Smooth muscle cell (in vitro differentiated cells): ENCODE results near the gene HDC. TPM values are rescaled to one million over a fixed set of nuclear protein-coding genes. Genes with fewer than 3 reads are reported as not detected.

Experiments used
- DNase-seq: peaks from one replicate; lab custom pipeline; 2025; ENCODE audit not compliant: unreplicated experiment; lab: John Stamatoyannopoulos, UW
- H2AFZ ChIP-seq: fragments of 200-600 bp; sonication (generic); 2 replicates; pipeline ENCODE4 v1.6.0; 2016; ENCODE audit warnings: antibody characterized with exemption, low read depth, mild to moderate bottlenecking
- H3F3A ChIP-seq: fragments of 200-600 bp; sonication (generic); 2 replicates; pipeline ENCODE4 v1.6.0; 2017; ENCODE audit warnings: antibody characterized with exemption, low read depth
- H3K27ac ChIP-seq: fragments of 200-600 bp; sonication (generic); 2 replicates; pipeline ENCODE4 v1.5.1; 2016; ENCODE audit warnings: low read depth, mild to moderate bottlenecking
- H3K27me3 ChIP-seq: fragments of 200-600 bp; sonication (generic); 2 replicates; pipeline ENCODE4 v1.6.1; 2016; ENCODE audit warnings: low read depth, mild to moderate bottlenecking
- H3K36me3 ChIP-seq: fragments of 200-600 bp; sonication (generic); 2 replicates; pipeline ENCODE4 v1.5.1; 2016; ENCODE audit warnings: low read depth
- H3K4me1 ChIP-seq: fragments of 200-600 bp; sonication (generic); 2 replicates; pipeline ENCODE4 v1.5.1; 2016; ENCODE audit warnings: low read depth
- H3K4me2 ChIP-seq: fragments of 200-600 bp; sonication (generic); 2 replicates; pipeline ENCODE4 v1.6.0; 2016; ENCODE audit warnings: mild to moderate bottlenecking
- H3K4me3 ChIP-seq: fragments of 200-600 bp; sonication (generic); 2 replicates; pipeline ENCODE4 v1.5.1; 2016; ENCODE audit warnings: mild to moderate bottlenecking
- H3K79me2 ChIP-seq: fragments of 200-600 bp; sonication (generic); 2 replicates; pipeline ENCODE4 v1.6.0; 2016; ENCODE audit warnings: low read depth, mild to moderate bottlenecking
- H3K9ac ChIP-seq: fragments of 200-600 bp; sonication (generic); 2 replicates; pipeline ENCODE4 v1.6.0; 2016; ENCODE audit warnings: low read depth
- H3K9me3 ChIP-seq: fragments of 200-600 bp; sonication (generic); replicated peaks from 2 replicates; pipeline ENCODE4 v1.5.1; 2016; ENCODE audit warnings: low read depth
- H4K20me1 ChIP-seq: fragments of 200-600 bp; sonication (generic); 2 replicates; pipeline ENCODE4 v1.6.0; 2016; ENCODE audit warnings: low read depth
- CTCF ChIP-seq: fragments of 200-600 bp; sonication (generic); IDR thresholded peaks from 2 replicates; pipeline ENCODE4 v1.5.1; 2017; ENCODE audit warnings: borderline replicate concordance, mild to moderate bottlenecking, antibody characterized with exemption; ENCODE audit not compliant: insufficient read depth, poor library complexity, severe bottlenecking
- WGBS: methylation state at CpG from one replicate; pipeline ENCODE4 v1.1.7; 2016; ENCODE audit warnings: low lambda C conversion rate; 5-methylcytosine and 5-hydroxymethylcytosine counted together
- polyA plus RNA-seq: library from polyadenylated mRNA; unstranded; fragments of >200 nt; fragmentation: Nextera tagmentation; extraction: Ambion mirVana; gene quantifications from 2 replicates; pipeline ENCODE4 v1.2.1, GENCODE V29; 2016
- total RNA-seq: library from RNA; depleted of rRNA; stranded (reverse); fragments of >200 nt; gene quantifications from 2 replicates; pipeline ENCODE4 v1.2.3, GENCODE V29; 2014

Gene HDC
- total and polyA plus RNA-seq, 2 experiments from 2014 or later, result not detected

GRCh38 chr15:50304836-50305235 lies 39.3 kb upstream of the HDC start:
- H3K27ac ChIP-seq, result no peak overlapping the region
- WGBS, result 97% methylated on average over 1 of the region's 1 CpG
- H3K36me3 ChIP-seq, result peaks cover 40% of the 10 kb centered on the region
- H3K79me2 ChIP-seq, result no peaks in the 10 kb centered on the region
- H3K9me3 ChIP-seq, result peaks cover 10% of the 10 kb centered on the region
- H3K27me3 ChIP-seq, result no peaks in the 10 kb centered on the region
- H3K4me2 ChIP-seq, result no peak overlapping the region
- no peak for TF ChIP-seq CTCF
- no peaks in the 10 kb centered on the region for H3F3A ChIP-seq
- no peaks in the 10 kb centered on the region for H3K4me1 ChIP-seq
- H3K4me3 ChIP-seq, result no peak overlapping the region
- no peak overlapping the region for H2AFZ ChIP-seq
- DNase-seq, result no peak
- H4K20me1 ChIP-seq, result no peaks in the 10 kb centered on the region
- no peak overlapping the region for H3K9ac ChIP-seq

DNA sequence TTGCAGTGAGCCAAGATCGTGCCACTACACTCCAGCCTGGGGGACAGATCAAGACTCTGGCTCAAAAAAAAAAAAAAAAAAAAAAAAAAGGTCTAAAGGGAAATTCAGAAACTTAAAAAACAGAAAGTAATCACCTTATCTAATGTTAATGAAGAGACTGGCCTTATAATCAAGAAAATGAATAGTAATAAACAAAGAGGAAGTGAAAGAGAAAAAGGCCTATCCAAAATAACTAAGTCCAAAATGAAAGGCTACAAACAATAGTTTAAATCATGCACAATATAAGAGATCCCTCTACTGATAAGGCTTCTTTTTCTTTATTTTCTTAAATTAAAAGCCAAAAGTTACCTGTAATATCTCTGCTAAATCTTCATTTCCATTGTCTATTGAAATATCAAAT lies 37.1 kb upstream of the HDC start:
- no peak for TF ChIP-seq CTCF
- Histone ChIP-seq H3K27me3 (no peaks in the 10 kb centered on the region), H3K36me3 (peaks cover 24% of the 10 kb centered on the region), H3K4me2 (no peak overlapping the region), H3K27ac (no peak overlapping the region), H4K20me1 (no peaks in the 10 kb centered on the region), H3K79me2 (no peaks in the 10 kb centered on the region), H3K4me3 (no peak overlapping the region), H3F3A (no peaks in the 10 kb centered on the region), H3K9ac (no peak overlapping the region), H3K4me1 (no peaks in the 10 kb centered on the region), H2AFZ (no peak overlapping the region), H3K9me3 (peaks cover under 1% of the 10 kb centered on the region)
- 100% methylated on average over 1 of the region's 1 CpG for WGBS
- no peak for DNase-seq

GRCh38 chr15:50298340-50298739 lies 32.8 kb upstream of the HDC start:
- H3K4me1 ChIP-seq, result no peaks in the 10 kb centered on the region
- no peak overlapping the region for H3K4me2 ChIP-seq
- no peak for DNase-seq
- TF ChIP-seq CTCF, result no peak
- no peaks in the 10 kb centered on the region for H3F3A ChIP-seq
- H3K27ac ChIP-seq, result no peak overlapping the region
- H3K27me3 ChIP-seq, result no peaks in the 10 kb centered on the region
- no peak overlapping the region for H3K4me3 ChIP-seq
- no peak overlapping the region for H3K9ac ChIP-seq
- H4K20me1 ChIP-seq, result no peaks in the 10 kb centered on the region
- WGBS, result 93% methylated on average over 2 of the region's 2 CpGs
- no peaks in the 10 kb centered on the region for H3K79me2 ChIP-seq
- peaks cover 12% of the 10 kb centered on the region for H3K36me3 ChIP-seq
- no peak overlapping the region for H2AFZ ChIP-seq
- no peaks in the 10 kb centered on the region for H3K9me3 ChIP-seq

- Histone ChIP-seq H3K4me1 (no peaks in the 10 kb centered on the region), H3K4me2 (no peak overlapping the region), H3K9me3 (no peaks in the 10 kb centered on the region), H3K36me3 (peaks cover 6% of the 10 kb centered on the region), H3K79me2 (no peaks in the 10 kb centered on the region), H3K27ac (no peak overlapping the region), H3F3A (no peaks in the 10 kb centered on the region), H3K4me3 (no peak overlapping the region), H3K27me3 (no peaks in the 10 kb centered on the region), H4K20me1 (no peaks in the 10 kb centered on the region), H3K9ac (no peak overlapping the region), H2AFZ (no peak overlapping the region)
- no peak for DNase-seq
- 100% methylated on average over 1 of the region's 1 CpG for WGBS
- no peak for TF ChIP-seq CTCF
These were observed 30.4 kb upstream of the HDC start for GRCh38 chr15:50295966-50296365.
